Measurements from ENCODE around the gene GET3. TPM values are rescaled to one million over a fixed set of nuclear protein-coding genes. Genes with fewer than 3 reads are reported as not detected.

The GET3 gene
- total and polyA plus RNA-seq, 2 of the 13 experiments (the other 11 are each of a cell fraction or from before 2014, with no cell fraction given), result 57.7 to 59.4 TPM

DNA sequence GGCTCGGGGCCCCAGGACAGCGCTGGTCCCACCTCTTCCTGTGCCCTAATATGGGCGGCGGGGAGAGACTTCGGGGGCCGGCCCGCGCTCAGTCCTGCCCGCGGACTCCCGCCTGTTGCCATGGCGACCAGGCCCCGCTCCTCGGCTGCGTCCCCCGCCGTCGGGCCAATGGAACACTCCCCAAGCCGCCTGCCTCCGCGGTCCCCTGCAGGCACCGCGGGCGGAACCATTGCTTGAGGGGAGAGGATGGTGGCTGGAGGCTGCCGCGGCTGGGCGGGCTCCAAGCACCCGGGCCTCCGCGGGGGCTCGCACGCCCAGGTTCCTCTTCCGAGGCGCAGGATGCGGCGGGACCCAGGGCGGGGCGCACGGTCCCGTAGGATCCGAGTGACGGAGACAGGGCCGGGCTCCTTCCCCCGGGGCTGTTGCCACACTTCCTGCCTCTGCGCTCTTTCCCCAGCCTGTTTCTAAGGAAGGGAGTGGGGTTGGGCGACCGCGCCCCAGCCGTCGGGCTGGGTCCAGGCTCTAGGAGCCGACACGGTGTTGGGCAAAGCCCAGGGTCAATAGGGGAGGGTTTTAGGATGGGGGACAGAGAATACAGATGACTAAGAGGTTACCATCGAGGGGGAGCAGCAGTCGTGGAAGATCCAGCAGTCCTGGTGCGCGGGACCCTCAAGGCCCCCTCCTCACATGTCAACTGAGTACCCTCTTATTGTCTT lies 52.8 kb downstream of the GET3 start (continued):
- TF ChIP-seq ASH2L (IDR thresholded peaks at IDR 0.05; ENCODE audit: insufficient read length, low read depth, low read length) (peak; percentile 32), ZNF292 (CRISPR knock-in tag; IDR thresholded peaks at IDR 0.05; ENCODE audit: borderline replicate concordance, low read depth) (no peak), ZBTB7B (CRISPR knock-in tag; IDR thresholded peaks at IDR 0.05) (no peak; the same call in none of the 2 replicates), ZNF441 (CRISPR knock-in tag; IDR thresholded peaks at IDR 0.05; ENCODE audit: borderline replicate concordance) (peak; percentile 47; the same call in 1 of the 2 replicates), TEAD2 (CRISPR knock-in tag; IDR thresholded peaks at IDR 0.05) (no peak), ZBTB20 (CRISPR knock-in tag; IDR thresholded peaks at IDR 0.05; ENCODE audit: borderline replicate concordance, low read depth) (no peak), ZNF776 (CRISPR knock-in tag; IDR thresholded peaks at IDR 0.05) (no peak; the same call in 1 of the 2 replicates), ZNF101 (CRISPR knock-in tag; IDR thresholded peaks at IDR 0.05; ENCODE audit: borderline replicate concordance, low read depth) (no peak), RFX5 (IDR thresholded peaks at IDR 0.05; ENCODE audit: low read depth, low read length) (peak; percentile 67; the same call in 1 of the 2 replicates), TBL1XR1 (IDR thresholded peaks at IDR 0.05; ENCODE audit: borderline replicate concordance, low read length, partially characterized antibody) (no peak), ZNF160 (CRISPR knock-in tag; IDR thresholded peaks at IDR 0.05) (no peak), ZNF720 (CRISPR knock-in tag; IDR thresholded peaks at IDR 0.05) (no peak), ZNF782 (CRISPR knock-in tag; IDR thresholded peaks at IDR 0.05; ENCODE audit: borderline replicate concordance) (no peak), ZNF557 (CRISPR knock-in tag; IDR thresholded peaks at IDR 0.05) (no peak), SMAD9 (CRISPR knock-in tag; IDR thresholded peaks at IDR 0.05) (no peak), ZNF17 (CRISPR knock-in tag; IDR thresholded peaks at IDR 0.05) (no peak), CBX5 (CRISPR knock-in tag; IDR thresholded peaks at IDR 0.05; ENCODE audit: borderline replicate concordance) (no peak), RBAK (CRISPR knock-in tag; IDR thresholded peaks at IDR 0.05) (no peak), PHF20 (CRISPR knock-in tag; IDR thresholded peaks at IDR 0.05) (no peak), NRL (CRISPR knock-in tag; IDR thresholded peaks at IDR 0.05; ENCODE audit: borderline replicate concordance) (no peak)
- TF ChIP-seq, protein P1, sequence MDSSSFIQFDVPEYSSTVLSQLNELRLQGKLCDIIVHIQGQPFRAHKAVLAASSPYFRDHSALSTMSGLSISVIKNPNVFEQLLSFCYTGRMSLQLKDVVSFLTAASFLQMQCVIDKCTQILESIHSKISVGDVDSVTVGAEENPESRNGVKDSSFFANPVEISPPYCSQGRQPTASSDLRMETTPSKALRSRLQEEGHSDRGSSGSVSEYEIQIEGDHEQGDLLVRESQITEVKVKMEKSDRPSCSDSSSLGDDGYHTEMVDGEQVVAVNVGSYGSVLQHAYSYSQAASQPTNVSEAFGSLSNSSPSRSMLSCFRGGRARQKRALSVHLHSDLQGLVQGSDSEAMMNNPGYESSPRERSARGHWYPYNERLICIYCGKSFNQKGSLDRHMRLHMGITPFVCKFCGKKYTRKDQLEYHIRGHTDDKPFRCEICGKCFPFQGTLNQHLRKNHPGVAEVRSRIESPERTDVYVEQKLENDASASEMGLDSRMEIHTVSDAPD (CRISPR knock-in tag; IDR thresholded peaks at IDR 0.05), result no peak
- TF ChIP-seq, protein P2, sequence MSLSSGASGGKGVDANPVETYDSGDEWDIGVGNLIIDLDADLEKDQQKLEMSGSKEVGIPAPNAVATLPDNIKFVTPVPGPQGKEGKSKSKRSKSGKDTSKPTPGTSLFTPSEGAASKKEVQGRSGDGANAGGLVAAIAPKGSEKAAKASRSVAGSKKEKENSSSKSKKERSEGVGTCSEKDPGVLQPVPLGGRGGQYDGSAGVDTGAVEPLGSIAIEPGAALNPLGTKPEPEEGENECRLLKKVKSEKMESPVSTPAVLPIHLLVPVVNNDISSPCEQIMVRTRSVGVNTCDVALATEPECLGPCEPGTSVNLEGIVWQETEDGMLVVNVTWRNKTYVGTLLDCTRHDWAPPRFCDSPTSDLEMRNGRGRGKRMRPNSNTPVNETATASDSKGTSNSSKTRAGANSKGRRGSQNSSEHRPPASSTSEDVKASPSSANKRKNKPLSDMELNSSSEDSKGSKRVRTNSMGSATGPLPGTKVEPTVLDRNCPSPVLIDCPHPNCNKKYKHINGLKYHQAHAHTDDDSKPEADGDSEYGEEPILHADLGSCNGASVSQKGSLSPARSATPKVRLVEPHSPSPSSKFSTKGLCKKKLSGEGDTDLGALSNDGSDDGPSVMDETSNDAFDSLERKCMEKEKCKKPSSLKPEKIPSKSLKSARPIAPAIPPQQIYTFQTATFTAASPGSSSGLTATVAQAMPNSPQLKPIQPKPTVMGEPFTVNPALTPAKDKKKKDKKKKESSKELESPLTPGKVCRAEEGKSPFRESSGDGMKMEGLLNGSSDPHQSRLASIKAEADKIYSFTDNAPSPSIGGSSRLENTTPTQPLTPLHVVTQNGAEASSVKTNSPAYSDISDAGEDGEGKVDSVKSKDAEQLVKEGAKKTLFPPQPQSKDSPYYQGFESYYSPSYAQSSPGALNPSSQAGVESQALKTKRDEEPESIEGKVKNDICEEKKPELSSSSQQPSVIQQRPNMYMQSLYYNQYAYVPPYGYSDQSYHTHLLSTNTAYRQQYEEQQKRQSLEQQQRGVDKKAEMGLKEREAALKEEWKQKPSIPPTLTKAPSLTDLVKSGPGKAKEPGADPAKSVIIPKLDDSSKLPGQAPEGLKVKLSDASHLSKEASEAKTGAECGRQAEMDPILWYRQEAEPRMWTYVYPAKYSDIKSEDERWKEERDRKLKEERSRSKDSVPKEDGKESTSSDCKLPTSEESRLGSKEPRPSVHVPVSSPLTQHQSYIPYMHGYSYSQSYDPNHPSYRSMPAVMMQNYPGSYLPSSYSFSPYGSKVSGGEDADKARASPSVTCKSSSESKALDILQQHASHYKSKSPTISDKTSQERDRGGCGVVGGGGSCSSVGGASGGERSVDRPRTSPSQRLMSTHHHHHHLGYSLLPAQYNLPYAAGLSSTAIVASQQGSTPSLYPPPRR (CRISPR knock-in tag; IDR thresholded peaks at IDR 0.05; ENCODE audit: borderline replicate concordance), result no peak
- TF ChIP-seq, protein P3, sequence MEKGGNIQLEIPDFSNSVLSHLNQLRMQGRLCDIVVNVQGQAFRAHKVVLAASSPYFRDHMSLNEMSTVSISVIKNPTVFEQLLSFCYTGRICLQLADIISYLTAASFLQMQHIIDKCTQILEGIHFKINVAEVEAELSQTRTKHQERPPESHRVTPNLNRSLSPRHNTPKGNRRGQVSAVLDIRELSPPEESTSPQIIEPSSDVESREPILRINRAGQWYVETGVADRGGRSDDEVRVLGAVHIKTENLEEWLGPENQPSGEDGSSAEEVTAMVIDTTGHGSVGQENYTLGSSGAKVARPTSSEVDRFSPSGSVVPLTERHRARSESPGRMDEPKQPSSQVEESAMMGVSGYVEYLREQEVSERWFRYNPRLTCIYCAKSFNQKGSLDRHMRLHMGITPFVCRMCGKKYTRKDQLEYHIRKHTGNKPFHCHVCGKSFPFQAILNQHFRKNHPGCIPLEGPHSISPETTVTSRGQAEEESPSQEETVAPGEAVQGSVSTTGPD (CRISPR knock-in tag; IDR thresholded peaks at IDR 0.05), result no peak

All from HepG2 (cell line).